Bone marrow (tissue), 2 donors: ENCODE measurements around the gene SGCG.
"Not testable (repeated sequence)": the region's sequence is repeated elsewhere in the genome, so short reads cannot be mapped to it uniquely, and the experiment has no call there.

Experiments used
- DNase-seq, 2 donors: peaks; one replicate each; lab custom pipeline; 2025; lab: John Stamatoyannopoulos, UW

The SGCG gene

DNA sequence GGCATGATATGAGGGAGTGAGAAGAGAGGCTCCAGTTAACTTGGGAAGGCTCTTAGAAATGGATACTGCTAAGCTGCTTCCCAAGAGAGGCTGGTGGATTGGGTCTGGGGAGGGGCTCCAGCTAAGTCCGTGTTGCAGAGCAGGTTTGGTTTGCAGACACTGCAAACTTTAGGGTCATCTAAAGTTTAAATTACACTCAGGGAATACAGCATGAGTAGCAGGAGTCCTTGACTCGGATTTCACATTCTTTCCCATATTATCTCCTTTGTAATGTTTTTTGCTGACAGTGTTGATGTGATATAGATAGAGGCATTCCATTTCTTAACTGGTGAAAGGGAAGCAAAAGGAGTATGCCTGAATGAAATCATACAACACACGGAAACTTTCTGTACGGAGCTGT lies 31.9 kb downstream of the SGCG start:
- DNase-seq = no peak

DNA sequence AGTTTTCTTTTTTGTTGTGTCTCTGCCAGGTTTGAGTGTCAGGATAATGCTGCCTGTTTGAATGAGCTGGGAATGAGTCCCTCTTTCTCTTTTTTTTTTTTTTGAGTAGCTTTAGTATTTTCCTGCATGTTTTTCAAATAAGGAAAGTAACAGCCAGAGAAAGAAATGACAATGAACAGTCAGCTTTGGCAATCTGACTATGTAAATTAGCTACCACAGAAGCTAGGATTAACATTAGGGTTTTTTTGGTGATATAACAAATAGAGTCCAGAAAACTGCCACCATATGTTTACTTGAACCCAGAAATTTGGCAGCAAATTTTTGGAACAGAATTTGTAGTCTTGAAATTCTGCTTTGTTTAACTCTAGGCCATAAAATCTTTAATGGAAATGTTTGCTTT lies 50.5 kb downstream of the SGCG start:
- DNase-seq = no peak

DNA sequence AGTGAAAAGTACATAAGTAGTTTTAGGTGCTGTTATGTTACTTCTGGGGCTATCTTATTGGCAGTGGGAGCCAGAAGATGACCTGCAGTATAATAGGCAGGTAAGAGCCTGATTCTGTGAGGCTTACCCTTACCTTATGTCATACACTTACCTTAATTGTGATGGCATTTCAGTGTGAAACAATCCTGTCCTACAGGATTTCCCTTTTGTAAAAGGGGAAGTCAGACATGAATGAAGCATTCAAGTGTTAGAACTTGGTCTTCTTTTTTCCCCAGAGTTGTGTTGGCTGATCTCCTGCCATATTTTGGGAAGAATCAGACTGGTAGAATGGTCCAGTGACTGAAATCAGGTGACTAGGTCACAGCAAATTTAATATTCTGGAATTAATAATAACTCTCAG lies 55.2 kb downstream of the SGCG start:
- DNase-seq = no peak

DNA sequence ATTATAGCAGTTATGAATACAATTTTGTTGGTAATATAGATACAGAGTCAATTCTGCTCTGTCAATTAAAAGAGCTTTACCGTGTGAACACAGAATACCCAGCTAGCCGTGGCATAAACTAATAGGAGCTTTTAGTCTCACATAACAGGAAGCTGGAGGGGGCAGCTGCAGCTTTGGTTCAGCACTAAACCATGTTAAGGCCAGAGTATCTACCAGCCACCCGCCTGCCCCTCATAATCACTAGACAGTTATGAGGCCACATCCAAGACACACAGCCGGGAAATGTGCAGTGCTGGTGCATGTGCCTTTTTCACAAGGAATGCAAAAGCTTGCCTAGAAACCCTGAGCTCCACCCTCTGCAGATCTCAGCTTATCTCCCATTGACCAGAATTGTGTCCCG lies 62.3 kb downstream of the SGCG start:
- DNase-seq = no peak

DNA sequence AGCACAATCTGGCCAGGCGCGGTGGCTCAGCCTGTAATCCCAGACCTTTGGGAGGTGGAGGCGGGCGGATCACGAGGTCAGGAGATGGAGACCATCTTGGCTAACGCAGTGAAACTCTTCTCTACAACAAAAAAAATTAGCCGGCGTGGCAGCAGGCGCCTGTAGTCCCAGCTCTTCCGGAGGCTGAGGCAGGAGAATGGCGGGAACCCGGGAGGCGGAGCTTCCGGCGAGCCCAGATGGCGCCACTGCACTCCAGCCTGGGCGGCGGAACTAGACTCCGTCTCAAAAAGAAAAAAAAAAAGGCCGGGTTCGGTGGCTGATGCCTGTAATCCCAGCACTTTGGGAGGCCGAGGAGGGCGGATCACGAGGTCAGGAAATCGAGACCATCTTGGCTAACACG lies 67.6 kb downstream of the SGCG start:
- DNase-seq = not testable (repeated sequence)

DNA sequence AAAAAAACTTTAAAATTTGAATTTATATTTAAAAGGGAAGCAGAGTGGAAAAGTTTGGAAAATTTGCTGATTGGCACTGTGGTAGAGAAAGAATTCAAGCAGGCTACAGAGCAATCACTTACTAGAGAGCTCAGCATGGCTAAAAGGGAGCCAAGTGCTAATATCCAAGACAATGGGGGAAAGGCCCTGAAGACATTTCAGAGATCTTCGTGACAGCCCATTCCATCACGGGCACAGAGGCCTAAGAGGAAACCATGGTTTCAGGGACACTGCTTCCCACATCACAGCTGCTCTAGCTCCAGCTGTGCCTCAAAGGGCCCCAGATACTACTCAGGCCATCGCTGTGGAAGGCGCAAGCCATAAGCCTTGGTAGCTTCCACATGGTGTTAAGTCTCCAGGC lies 73.7 kb downstream of the SGCG start:
- no peak for DNase-seq

- DNase-seq = no peak
Measured at GRCh38 chr13:23267571-23267970, 86.8 kb downstream of the SGCG start.

DNA sequence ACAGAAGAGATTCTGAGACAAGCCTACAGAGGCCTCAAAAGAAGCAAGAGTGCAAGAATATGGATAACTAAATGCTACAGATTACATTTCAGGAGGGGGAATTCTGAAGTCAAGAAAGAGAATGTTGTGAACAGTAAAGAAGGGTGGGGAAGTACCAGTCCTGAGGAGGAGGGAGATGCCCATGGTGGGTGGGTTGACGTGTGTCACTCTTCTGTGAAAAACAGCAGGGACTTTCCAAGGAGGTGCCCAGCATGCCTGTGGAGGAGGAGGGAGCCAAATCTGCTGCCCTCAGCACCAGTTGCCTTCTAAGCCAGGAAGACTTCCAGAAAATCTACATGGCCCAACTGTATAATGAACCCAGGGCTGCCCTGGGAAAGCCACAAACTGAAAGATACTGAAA lies 87.7 kb downstream of the SGCG start:
- DNase-seq = no peak

GRCh38 chr13:23271331-23271730 lies 90.6 kb downstream of the SGCG start:
- DNase-seq = no peak

DNA sequence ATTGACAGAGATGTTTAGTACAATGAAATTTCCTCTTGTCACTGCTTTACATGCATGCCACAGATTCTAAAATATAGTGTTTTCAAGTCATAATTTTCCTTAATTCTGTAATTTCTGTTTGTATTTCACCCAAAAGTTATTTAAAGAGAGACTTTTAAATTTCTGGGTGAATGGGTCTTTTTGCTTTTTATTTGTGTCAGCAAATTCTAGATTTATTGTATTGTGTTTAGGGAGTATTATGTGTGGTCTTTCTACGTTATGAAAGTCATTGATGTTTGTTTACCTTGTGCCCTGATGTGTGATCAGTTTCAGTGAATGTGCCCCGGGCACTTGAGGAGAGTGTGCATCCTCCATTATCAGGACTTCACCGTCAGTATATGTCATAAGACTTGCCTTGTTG lies 92.7 kb downstream of the SGCG start:
- no peak for DNase-seq

GRCh38 chr13:23279321-23279720 lies 98.5 kb downstream of the SGCG start:
- no peak for DNase-seq

DNA sequence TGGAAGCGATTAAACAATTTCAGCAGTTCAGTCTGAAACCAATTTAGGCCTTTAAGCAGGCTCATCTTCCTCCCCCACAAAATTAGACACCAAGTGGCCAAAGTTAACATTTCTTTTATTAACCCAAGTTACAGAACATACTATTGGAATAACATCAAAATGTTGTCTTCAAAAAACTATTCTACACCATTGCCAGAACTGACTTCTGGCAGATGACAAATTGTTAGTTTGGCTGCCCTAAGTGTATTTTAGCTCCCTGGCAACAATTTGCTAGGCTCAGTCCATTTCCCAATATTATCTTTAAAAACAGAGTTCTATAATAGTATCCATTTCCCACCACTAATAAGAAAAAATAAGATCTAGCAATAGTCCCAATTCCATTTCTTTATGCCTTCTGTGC lies 107.8 kb downstream of the SGCG start:
- DNase-seq = no peak

DNA sequence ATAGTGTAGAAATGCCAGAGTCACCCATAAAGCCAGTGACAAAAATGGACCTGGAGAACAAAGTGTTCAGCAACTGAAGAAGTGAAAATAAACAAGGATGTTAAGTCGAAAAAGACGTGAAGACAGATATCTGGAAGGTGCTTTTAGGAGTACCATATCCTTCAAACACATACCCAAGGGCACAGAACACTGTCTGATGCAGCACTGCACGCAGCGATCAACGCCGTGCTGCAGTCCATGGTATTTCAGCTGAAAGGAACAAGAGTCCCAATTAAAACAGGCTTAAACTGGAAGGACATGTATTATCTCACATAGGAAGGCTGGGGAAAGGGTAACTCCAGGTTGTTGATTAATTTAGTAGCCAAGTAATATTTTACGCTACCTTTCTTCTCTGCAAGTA lies 108.2 kb downstream of the SGCG start:
- no peak for DNase-seq

DNA sequence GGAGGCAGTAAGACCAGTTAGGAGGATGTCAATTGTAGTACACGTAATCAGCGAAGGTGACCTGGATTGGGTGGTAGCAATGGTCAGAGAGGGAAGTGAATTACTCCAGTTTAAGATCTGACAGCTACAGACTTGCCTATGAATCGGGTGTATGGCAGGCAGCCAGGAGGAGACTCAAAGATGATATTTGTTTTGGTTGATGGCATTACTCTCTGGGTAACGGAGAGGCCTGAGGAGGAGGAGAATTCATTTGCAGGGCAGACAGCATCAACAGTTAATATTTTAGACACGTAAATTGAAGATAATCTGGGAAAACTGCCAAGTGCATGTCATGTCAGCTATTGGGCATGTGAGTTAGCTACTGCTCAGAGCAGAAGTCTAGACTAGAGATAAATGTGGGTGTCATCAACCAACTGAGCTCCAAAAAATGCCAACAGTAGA lies 109.2 kb downstream of the SGCG start:
- DNase-seq = no peak

DNA sequence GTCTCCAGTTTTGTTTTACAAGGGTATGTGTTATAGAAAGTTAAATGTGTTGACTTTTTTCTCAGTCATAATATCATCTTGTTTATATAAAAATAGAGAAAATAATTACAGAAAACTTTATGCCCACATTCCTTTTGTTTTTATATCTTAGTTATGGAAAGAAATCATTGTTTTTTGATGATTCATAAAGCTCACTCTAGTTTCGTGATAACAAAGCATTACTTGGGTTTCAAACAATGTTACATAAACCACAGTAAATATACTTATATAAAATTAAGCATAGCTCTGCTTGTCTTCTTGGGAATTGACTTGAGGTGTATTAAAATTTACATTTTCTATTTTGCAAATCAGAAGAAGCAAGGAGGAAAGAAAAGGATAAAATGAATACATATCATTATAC lies 111.8 kb downstream of the SGCG start:
- DNase-seq = no peak

DNA sequence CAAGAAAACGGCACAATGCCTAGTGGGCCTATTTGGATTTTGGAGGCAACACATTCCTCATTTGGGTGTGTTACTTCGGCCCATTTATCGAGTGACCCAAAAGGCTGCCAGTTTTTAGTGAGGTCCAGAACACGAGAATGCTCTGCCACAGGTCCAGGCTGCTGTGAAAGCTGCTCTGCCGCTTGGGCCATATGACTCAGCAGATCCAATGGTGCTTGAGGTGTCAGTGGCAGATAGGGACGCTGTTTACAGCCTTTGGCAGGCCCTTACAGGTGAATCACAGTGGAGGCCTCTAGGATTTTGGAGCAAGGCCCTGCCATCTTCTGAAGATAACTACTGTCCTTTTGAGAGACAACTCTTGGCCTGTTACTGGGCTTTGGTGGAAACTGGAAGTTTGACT lies 134.1 kb downstream of the SGCG start:
- not testable (repeated sequence) for DNase-seq

GRCh38 chr13:23319883-23320224 lies 139.1 kb downstream of the SGCG start:
- no peak for DNase-seq

GRCh38 chr13:23320926-23321534 lies 140.3 kb downstream of the SGCG start:
- DNase-seq = no peak

DNA sequence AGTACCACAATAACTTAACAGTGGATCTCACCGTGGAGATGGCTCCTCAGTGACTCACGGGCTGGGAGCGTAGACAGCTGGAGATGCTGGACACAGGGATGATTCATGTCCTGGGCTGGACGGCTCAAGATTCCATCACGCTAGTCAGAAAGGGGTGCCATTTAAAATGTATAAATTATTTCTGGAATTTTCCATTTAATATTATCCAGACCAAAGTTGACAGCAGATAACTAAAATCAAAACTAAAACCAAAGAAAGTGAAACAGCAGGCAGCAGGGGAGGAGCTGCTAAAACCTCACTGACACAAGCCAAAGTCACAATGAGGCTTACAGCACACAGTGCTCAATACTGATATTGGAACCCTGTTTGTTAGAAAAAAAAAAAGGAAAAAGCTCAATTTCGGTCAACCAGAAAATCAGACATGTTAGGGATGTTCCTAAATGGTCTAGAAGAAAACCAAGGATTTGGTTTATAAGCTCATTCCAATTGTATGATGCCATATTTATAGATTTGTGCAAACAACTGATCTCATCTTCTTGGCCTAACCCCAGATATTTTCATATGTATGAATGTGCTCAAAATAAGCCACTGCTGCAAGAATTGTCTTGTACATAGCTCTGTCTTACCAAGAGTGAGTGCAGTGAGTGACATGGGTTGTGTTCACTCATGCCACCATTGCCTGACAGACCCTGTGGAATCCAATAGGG lies 140.9 kb downstream of the SGCG start:
- no peak for DNase-seq

GRCh38 chr13:23322353-23323336 lies 141.9 kb downstream of the SGCG start:
- no peak for DNase-seq

GRCh38 chr13:23323946-23324709 lies 143.3 kb downstream of the SGCG start:
- DNase-seq = no peak

DNA sequence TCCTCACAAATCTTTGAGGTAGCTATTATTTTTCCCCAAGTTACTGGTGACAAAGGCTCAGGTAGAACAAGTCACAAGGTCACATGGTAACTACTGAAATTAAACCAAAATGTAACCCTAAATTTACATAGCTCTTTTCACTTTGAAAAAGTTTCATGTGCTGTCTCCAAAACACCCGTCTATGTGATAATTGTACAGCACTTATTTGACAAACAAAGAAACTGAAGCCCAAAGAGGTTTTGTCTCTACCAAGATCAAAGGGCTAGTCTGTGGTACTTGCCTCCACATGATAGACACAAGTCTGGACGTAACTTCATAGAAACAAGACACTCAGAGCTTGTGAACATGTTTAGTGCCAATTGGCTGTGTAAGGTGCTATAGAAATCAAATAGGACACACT lies 144.4 kb downstream of the SGCG start:
- DNase-seq = no peak
